H1 (cell line): ENCODE results near the gene PCDHB6. TPM values are rescaled to one million over a fixed set of nuclear protein-coding genes. Genes with fewer than 3 reads are reported as not detected.

Experiments used
- ASH2L ChIP-seq: fragments of 200-600, 300-600 bp; sonication (generic); IDR thresholded peaks from one replicate; pipeline ENCODE4 v1.7.1; 2017; ENCODE audit warnings: low read length
- CBX5 ChIP-seq: fragments of 300-800, 300-1000 bp; sonication (generic); IDR thresholded peaks from 2 replicates; pipeline ENCODE4 v1.7.1; 2016; ENCODE audit warnings: antibody characterized with exemption, low read length, low read depth
- EGR1 ChIP-seq: IDR thresholded peaks from 2 replicates; pipeline ENCODE4 v1.6.1; 2011; ENCODE audit warnings: low read depth, low read length, borderline replicate concordance
- FOSL1 ChIP-seq: IDR thresholded peaks from 2 replicates; pipeline ENCODE4 v1.6.1; 2011; ENCODE audit warnings: mild to moderate bottlenecking, low read depth, low read length, moderate library complexity; ENCODE audit not compliant: insufficient read depth
- GABPA ChIP-seq: IDR thresholded peaks from 2 replicates; pipeline ENCODE4 v1.6.1; 2011; ENCODE audit warnings: mild to moderate bottlenecking, low read length, moderate library complexity, borderline replicate concordance; ENCODE audit not compliant: insufficient read depth
- GTF2F1 ChIP-seq: IDR thresholded peaks from 2 replicates; pipeline ENCODE4 v1.6.1; 2012; ENCODE audit warnings: low read depth, low read length, improper control_type of control experiment, borderline replicate concordance
- JUN ChIP-seq: IDR thresholded peaks from 2 replicates; pipeline ENCODE4 v1.6.1; 2011; ENCODE audit warnings: low read depth, mild to moderate bottlenecking, improper control_type of control experiment, low read length
- NANOG ChIP-seq: IDR thresholded peaks from 2 replicates; pipeline ENCODE4 v1.6.1; 2011; ENCODE audit warnings: low read length, low read depth, mild to moderate bottlenecking, inconsistent platforms; ENCODE audit not compliant: insufficient read depth, poor library complexity, severe bottlenecking
- NRF1 ChIP-seq: IDR thresholded peaks from 2 replicates; pipeline ENCODE4 v1.6.1; 2011; ENCODE audit warnings: mild to moderate bottlenecking, low read depth, low read length, improper control_type of control experiment
- POLR2AphosphoS5 ChIP-seq: IDR thresholded peaks from 2 replicates; pipeline ENCODE4 v1.6.1; 2011; ENCODE audit warnings: low read depth, low read length
- RAD21 ChIP-seq, 2 experiments: IDR thresholded peaks in 1 of 2; conservative IDR thresholded peaks in 1 of 2; 2 replicates each; pipeline ENCODE4 v1.6.1; 2011; ENCODE audit warnings: low read depth in 2 of 2, low read length in 2 of 2, improper control_type of control experiment in 1 of 2, inconsistent platforms in 1 of 2, mild to moderate bottlenecking in 1 of 2, moderate library complexity in 1 of 2
- RBBP5 ChIP-seq: IDR thresholded peaks from 2 replicates; pipeline ENCODE4 v1.7.1; 2012; ENCODE audit warnings: low read depth, mild to moderate bottlenecking, inconsistent platforms, low read length, moderate library complexity, borderline replicate concordance
- SIRT6 ChIP-seq: IDR thresholded peaks from one replicate; pipeline ENCODE4 v1.7.1; 2012; ENCODE audit warnings: low read length, inconsistent platforms
- SP1 ChIP-seq: IDR thresholded peaks from 2 replicates; pipeline ENCODE4 v1.6.1; 2011; ENCODE audit warnings: low read depth, low read length
- SP2 ChIP-seq: IDR thresholded peaks from 2 replicates; pipeline ENCODE4 v1.6.1; 2012; ENCODE audit warnings: mild to moderate bottlenecking, low read length, inconsistent platforms
- SP4 ChIP-seq: IDR thresholded peaks from 2 replicates; pipeline ENCODE4 v1.6.1; 2012; ENCODE audit warnings: low read length, inconsistent platforms
- SUZ12 ChIP-seq: fragments of 200-600 bp; sonication (generic); IDR thresholded peaks from 2 replicates; pipeline ENCODE4 v1.6.1; 2012; ENCODE audit warnings: mild to moderate bottlenecking, inconsistent platforms, low read length, moderate library complexity, mixed read lengths
- polyA plus RNA-seq, 7 experiments: library from polyadenylated mRNA; depleted of rRNA in 3 of 7; stranded (reverse) in 5 of 7; unstranded in 2 of 7; fragments of >200 nt in 5 of 7; fragments of 200-250 nt in 2 of 7; gene quantifications; 1 replicate in 5 of 7; 2 replicates in 1 of 7; 4 replicates in 1 of 7; pipeline versions ENCODE4 v1.2.1 to v1.2.3, GENCODE V29; 2011 to 2013; ENCODE audit warnings: missing spikeins in 2 of 7, mixed read lengths in 2 of 7
- total RNA-seq: library from RNA; stranded (reverse); fragmentation: NEBNext Ultra II Directional; extraction: Animal tissue kit (Norgen Biotek cat#: 25700); gene quantifications from 2 replicates; pipeline ENCODE4 v1.2.1, GENCODE V29; 2021

PCDHB6 gene
- total and polyA plus RNA-seq, 2 of the 8 experiments (the other 6 are each of a cell fraction or from before 2014, with no cell fraction given) = 0.28 to 0.29 TPM

DNA sequence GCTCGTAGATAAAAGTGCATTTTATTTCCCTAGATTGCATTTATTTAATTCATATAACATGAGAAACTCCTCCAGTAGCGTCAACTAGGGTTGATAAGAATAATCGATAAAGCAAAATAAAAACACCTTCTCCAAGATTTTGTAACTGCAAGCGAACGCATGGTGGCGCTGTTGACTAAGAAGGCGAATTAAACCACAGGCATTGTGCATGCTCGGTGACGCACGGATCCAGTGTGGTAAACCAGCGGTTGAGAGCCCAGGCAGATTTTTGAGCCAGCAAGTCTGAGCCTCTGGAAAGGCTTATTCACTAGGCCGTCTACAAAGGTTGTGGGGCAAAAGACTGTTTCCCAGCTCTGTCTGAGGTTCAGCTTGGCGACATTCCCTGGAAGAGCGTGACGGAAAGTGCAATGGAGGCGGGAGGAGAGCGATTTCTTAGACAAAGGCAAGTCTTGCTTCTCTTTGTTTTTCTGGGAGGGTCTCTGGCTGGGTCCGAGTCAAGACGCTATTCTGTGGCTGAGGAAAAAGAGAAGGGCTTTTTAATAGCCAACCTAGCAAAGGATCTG lies 49.5 kb upstream of the PCDHB6 start, which contains the start of gene PCDHB3 (continued):
- TF ChIP-seq SP4 (no peak), ASH2L (no peak), GTF2F1 (no peak), RAD21 (IDR thresholded peaks at IDR 0.05 in 1 of 2, conservative IDR thresholded peaks at IDR 0.05 in 1 of 2; ENCODE audit: low read depth in 2 of 2, low read length in 2 of 2) (peak; percentile 69 to 72), JUN (no peak), CBX5 (no peak), GABPA (no peak), SIRT6 (no peak), SUZ12 (no peak), NANOG (no peak), FOSL1 (no peak), POLR2AphosphoS5 (peak; percentile 69; the same call in 1 of the 2 replicates), RBBP5 (no peak), SP2 (no peak), NRF1 (no peak), SP1 (no peak), EGR1 (no peak)
